Endodermal cell (in vitro differentiated cells): ENCODE results near the gene ARHGAP1. TPM values are rescaled to one million over a fixed set of nuclear protein-coding genes. Genes with fewer than 3 reads are reported as not detected.

Experiments
- DNase-seq: peaks from one replicate; pipeline ENCODE4 v3.0.0-alpha.2; 2017
- H3K27ac ChIP-seq: 2 replicates; pipeline ENCODE4 v1.5.1; 2013; ENCODE audit warnings: mild to moderate bottlenecking, low read depth, low read length, moderate library complexity
- H3K27me3 ChIP-seq: 2 replicates; pipeline ENCODE4 v1.6.1; 2013; ENCODE audit warnings: mild to moderate bottlenecking, low read length, moderate library complexity; ENCODE audit not compliant: insufficient read depth, control insufficient read depth, poor library complexity, severe bottlenecking
- H3K36me3 ChIP-seq: 2 replicates; pipeline ENCODE4 v1.7.0; 2013; ENCODE audit warnings: mild to moderate bottlenecking, low read length, moderate library complexity; ENCODE audit not compliant: control insufficient read depth, insufficient read depth
- H3K4me1 ChIP-seq: one replicate; pipeline ENCODE4 v1.7.0; 2013; ENCODE audit warnings: low read length; ENCODE audit not compliant: control insufficient read depth, insufficient read depth
- H3K4me3 ChIP-seq: 2 replicates; pipeline ENCODE4 v1.5.1; 2013; ENCODE audit warnings: mild to moderate bottlenecking, low read length, moderate library complexity
- H3K9ac ChIP-seq: 2 replicates; pipeline ENCODE4 v1.6.1; 2013; ENCODE audit warnings: mild to moderate bottlenecking, low read length, moderate library complexity; ENCODE audit not compliant: poor library complexity, severe bottlenecking; ENCODE audit errors: extremely low read depth
- H3K9me3 ChIP-seq: 2 replicates; pipeline ENCODE4 v1.6.1; 2013; ENCODE audit warnings: mild to moderate bottlenecking, low read length, moderate library complexity; ENCODE audit not compliant: control insufficient read depth
- H3K27ac Mint-ChIP-seq: 2 replicates; pipeline ENCODE4 v1.8.0; 2020; ENCODE audit warnings: mixed read lengths
- H3K27me3 Mint-ChIP-seq: 2 replicates; pipeline ENCODE4 v1.8.0; 2021; ENCODE audit warnings: mild to moderate bottlenecking, mixed read lengths; ENCODE audit not compliant: insufficient read depth
- H3K36me3 Mint-ChIP-seq: 2 replicates; pipeline ENCODE4 v1.8.0; 2020; ENCODE audit warnings: low read depth, mixed read lengths
- H3K4me1 Mint-ChIP-seq: 2 replicates; pipeline ENCODE4 v1.8.0; 2020; ENCODE audit warnings: mixed read lengths
- H3K4me3 Mint-ChIP-seq: 2 replicates; pipeline ENCODE4 v1.8.0; 2020; ENCODE audit warnings: mild to moderate bottlenecking, moderate library complexity, mixed read lengths
- H3K9me3 Mint-ChIP-seq: 2 replicates; pipeline ENCODE4 v1.8.0; 2020; ENCODE audit warnings: mild to moderate bottlenecking, mixed read lengths
- CTCF ChIP-seq: fragments of 200-600 bp; sonication (generic); conservative IDR thresholded peaks from 2 replicates; pipeline ENCODE4 v1.5.0; 2021; ENCODE audit warnings: antibody characterized with exemption, mild to moderate bottlenecking
- WGBS, 2 experiments: methylation state at CpG; one replicate each; pipeline versions ENCODE4 v1.1.5 to v1.1.7; 2013; ENCODE audit warnings: missing lambda C conversion rate in 2 of 2, mixed read lengths in 1 of 2; ENCODE audit not compliant: insufficient coverage in 1 of 2, insufficient read length in 1 of 2; 5-methylcytosine and 5-hydroxymethylcytosine counted together
- total RNA-seq, 2 donors: library from RNA; stranded (reverse); fragmentation: NEBNext Ultra II Directional in 1 of 2; extraction: Animal tissue kit (Norgen Biotek cat#: 25700) in 1 of 2; gene quantifications; 2 replicates in 1 of 2; 3 replicates in 1 of 2; pipeline ENCODE4 v1.2.1, GENCODE V29; 2021

ARHGAP1 gene
- total RNA-seq, 2 donors from 2014 or later = 53.4 to 56.6 TPM

GRCh38 chr11:46639197-46639839 is 61.1 kb downstream of the ARHGAP1 start:
- no peak overlapping the region for H3K27ac Mint-ChIP-seq
- Histone ChIP-seq H3K27ac (no peak overlapping the region), H3K9me3 (peaks cover 39% of the 10 kb centered on the region), H3K4me3 (no peak overlapping the region), H3K36me3 (peaks cover 63% of the 10 kb centered on the region), H3K27me3 (no peaks in the 10 kb centered on the region), H3K9ac (no peak overlapping the region), H3K4me1 (no peaks in the 10 kb centered on the region)
- H3K36me3 Mint-ChIP-seq = peaks cover 70% of the 10 kb centered on the region
- H3K9me3 Mint-ChIP-seq = peaks cover 11% of the 10 kb centered on the region
- TF ChIP-seq CTCF = no peak
- no peak for DNase-seq
- peaks cover 8% of the 10 kb centered on the region for H3K4me1 Mint-ChIP-seq
- WGBS, 2 experiments = 99 to 100% methylated on average over 3 to 7 of the region's 7 CpGs
- H3K4me3 Mint-ChIP-seq = no peak overlapping the region
- no peaks in the 10 kb centered on the region for H3K27me3 Mint-ChIP-seq

- Mint-ChIP-seq H3K27me3 (no peaks in the 10 kb centered on the region), H3K36me3 (peaks cover 58% of the 10 kb centered on the region), H3K27ac (no peak overlapping the region), H3K9me3 (peaks cover 9% of the 10 kb centered on the region), H3K4me1 (peaks cover 8% of the 10 kb centered on the region), H3K4me3 (no peak overlapping the region)
- Histone ChIP-seq H3K36me3 (peaks cover 46% of the 10 kb centered on the region), H3K27ac (no peak overlapping the region), H3K9me3 (peaks cover 34% of the 10 kb centered on the region), H3K4me1 (no peaks in the 10 kb centered on the region), H3K27me3 (no peaks in the 10 kb centered on the region), H3K9ac (no peak overlapping the region), H3K4me3 (no peak overlapping the region)
- WGBS, 2 experiments = 92 to 98% methylated on average over 3 to 5 of the region's 5 CpGs
- DNase-seq = no peak
- TF ChIP-seq CTCF = no peak
Observed at GRCh38 chr11:46637546-46637945, 62.9 kb downstream of the ARHGAP1 start.

GRCh38 chr11:46635557-46636139 is 64.8 kb downstream of the ARHGAP1 start:
- no peak for DNase-seq
- Histone ChIP-seq H3K4me1 (no peaks in the 10 kb centered on the region), H3K27ac (no peak overlapping the region), H3K9me3 (peaks cover 31% of the 10 kb centered on the region), H3K36me3 (peaks cover 58% of the 10 kb centered on the region), H3K4me3 (no peak overlapping the region), H3K27me3 (no peaks in the 10 kb centered on the region), H3K9ac (no peak overlapping the region)
- Mint-ChIP-seq H3K27ac (peak overlapping the region; percentile 10), H3K4me1 (peaks cover 8% of the 10 kb centered on the region), H3K36me3 (peaks cover 63% of the 10 kb centered on the region), H3K4me3 (no peak overlapping the region), H3K9me3 (peaks cover 8% of the 10 kb centered on the region), H3K27me3 (no peaks in the 10 kb centered on the region)
- no peak for TF ChIP-seq CTCF
- 80 to 90% methylated on average over 2 to 5 of the region's 5 CpGs for WGBS, 2 experiments
